Stomach (tissue), 4 donors: Measurements from ENCODE around the gene DNER.

Experiments
- EP300 ChIP-seq: sonication (generic); formaldehyde crosslinking; IDR thresholded peaks from one replicate; pipeline ENCODE4 v1.6.1; 2017; ENCODE audit warnings: antibody characterized with exemption
- TF ChIP-seq, protein P1 (sequence below), 7 experiments: fragments of 450-650 bp in 4 of 7; fragments of 200-600 bp in 3 of 7; sonication (generic) in 3 of 7; IDR thresholded peaks; one replicate each; pipeline ENCODE4 v1.5.1; 2016 to 2019; ENCODE audit warnings: antibody characterized with exemption in 7 of 7, control low read depth in 2 of 7, mild to moderate bottlenecking in 1 of 7

DNA sequence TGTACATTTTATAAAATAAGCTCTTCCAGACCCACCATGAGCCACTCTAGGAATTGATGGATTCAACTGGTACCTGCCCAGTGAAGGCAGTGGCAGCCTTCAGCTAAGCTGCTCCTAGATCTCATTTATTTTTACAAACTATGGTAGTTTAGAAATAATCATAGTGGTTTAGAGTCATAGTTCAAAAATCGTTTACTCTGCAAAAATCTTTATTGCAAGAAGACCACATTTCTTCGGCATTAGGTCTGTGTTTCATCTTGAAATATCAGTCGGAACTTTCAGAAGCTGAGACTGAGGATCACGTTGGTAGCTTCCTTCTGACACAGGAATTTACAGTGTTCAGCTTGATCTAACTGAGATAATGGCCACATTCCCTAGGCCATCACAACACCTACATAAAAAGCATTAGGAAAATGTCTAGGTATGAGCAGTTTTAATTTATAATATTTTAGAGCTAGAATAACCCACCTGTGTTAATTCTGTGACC lies 237.0 kb downstream of the DNER start:
- TF ChIP-seq, protein P1, sequence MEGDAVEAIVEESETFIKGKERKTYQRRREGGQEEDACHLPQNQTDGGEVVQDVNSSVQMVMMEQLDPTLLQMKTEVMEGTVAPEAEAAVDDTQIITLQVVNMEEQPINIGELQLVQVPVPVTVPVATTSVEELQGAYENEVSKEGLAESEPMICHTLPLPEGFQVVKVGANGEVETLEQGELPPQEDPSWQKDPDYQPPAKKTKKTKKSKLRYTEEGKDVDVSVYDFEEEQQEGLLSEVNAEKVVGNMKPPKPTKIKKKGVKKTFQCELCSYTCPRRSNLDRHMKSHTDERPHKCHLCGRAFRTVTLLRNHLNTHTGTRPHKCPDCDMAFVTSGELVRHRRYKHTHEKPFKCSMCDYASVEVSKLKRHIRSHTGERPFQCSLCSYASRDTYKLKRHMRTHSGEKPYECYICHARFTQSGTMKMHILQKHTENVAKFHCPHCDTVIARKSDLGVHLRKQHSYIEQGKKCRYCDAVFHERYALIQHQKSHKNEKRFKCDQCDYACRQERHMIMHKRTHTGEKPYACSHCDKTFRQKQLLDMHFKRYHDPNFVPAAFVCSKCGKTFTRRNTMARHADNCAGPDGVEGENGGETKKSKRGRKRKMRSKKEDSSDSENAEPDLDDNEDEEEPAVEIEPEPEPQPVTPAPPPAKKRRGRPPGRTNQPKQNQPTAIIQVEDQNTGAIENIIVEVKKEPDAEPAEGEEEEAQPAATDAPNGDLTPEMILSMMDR (IDR thresholded peaks at IDR 0.05) = no peak
- no peak for TF ChIP-seq EP300
